ENCODE data around the gene SPPL2C. TPM values are rescaled to one million over a fixed set of nuclear protein-coding genes. Genes with fewer than 3 reads are reported as not detected.

The SPPL2C gene
- total RNA-seq, 1 experiment from 2014 or later: not detected

GRCh38 chr17:45812102-45812501, 32.6 kb upstream of the SPPL2C start:
- H3K4me3 Mint-ChIP-seq: no peak overlapping the region

More at GRCh38 chr17:45812102-45812501, 32.6 kb upstream of the SPPL2C start:
- H4K5ac ChIP-seq (ENCODE audit: insufficient read length, low read depth, low read length): no peak overlapping the region
- H3K4me1 ChIP-seq (ENCODE audit: insufficient read depth, low read length): no peaks in the 10 kb centered on the region
- no peak overlapping the region for H3K9ac ChIP-seq (ENCODE audit: extremely low read depth, insufficient read length, low read length)
- WGBS (ENCODE audit: extremely low coverage, insufficient read length, low lambda C conversion rate): no CpG with 5 or more reads among the region's 3 CpGs
- peaks cover 0 to 2% (median 0%) of the 10 kb centered on the region in 3 experiments; a peak in 1 of 7 replicates for H3K36me3 Mint-ChIP-seq (ENCODE audit: insufficient read depth in 1 of 3, low read depth in 3 of 3)
- H3K4me2 ChIP-seq (ENCODE audit: insufficient read depth, insufficient read length, low read length): no peak overlapping the region
- no peak overlapping the region for H3K27ac Mint-ChIP-seq
- H2BK120ac ChIP-seq (ENCODE audit: low read depth, low read length, poor library complexity, severe bottlenecking): no peak overlapping the region
- DNase-seq: no peak
- H3K27ac ChIP-seq (ENCODE audit: insufficient read length, low read depth, low read length): no peak overlapping the region
- no peak overlapping the region for H2AK5ac ChIP-seq (ENCODE audit: insufficient read length, low read length)
- no peaks in the 10 kb centered on the region for H3K79me2 ChIP-seq (ENCODE audit: insufficient read depth, low read length)
- no peak overlapping the region for H4K91ac ChIP-seq (ENCODE audit: insufficient read length, low read depth, low read length)
- H3K18ac ChIP-seq (ENCODE audit: insufficient read length, low read depth, low read length): no peak overlapping the region
- H3K14ac ChIP-seq (ENCODE audit: insufficient read depth, low read length): no peak overlapping the region
- H3K27me3 ChIP-seq (ENCODE audit: insufficient read depth, low read length): no peaks in the 10 kb centered on the region
- no peaks in the 10 kb centered on the region for H3K9me3 ChIP-seq (ENCODE audit: control insufficient read depth, low read depth, low read length)
- H2BK5ac ChIP-seq (ENCODE audit: insufficient read length, low read length): no peak overlapping the region
- peaks cover 15% of the 10 kb centered on the region for H3K27me3 Mint-ChIP-seq (ENCODE audit: low read depth)
- H3K23me2 ChIP-seq (ENCODE audit: insufficient read length, low read depth, low read length, poor library complexity, severe bottlenecking): no peaks in the 10 kb centered on the region
- no peak overlapping the region for H2BK15ac ChIP-seq (ENCODE audit: low read depth, low read length)
- no peak overlapping the region for H3K4ac ChIP-seq (ENCODE audit: low read depth, low read length)
- H4K8ac ChIP-seq (replicated peaks; ENCODE audit: insufficient read length, low read depth, low read length): no peak overlapping the region
- no peak overlapping the region for H3K23ac ChIP-seq (ENCODE audit: insufficient read length, low read depth, low read length)
- no peak overlapping the region for H2BK20ac ChIP-seq (ENCODE audit: low read depth, low read length, poor library complexity, severe bottlenecking)
- H3K56ac ChIP-seq (ENCODE audit: insufficient read length, low read depth, low read length): no peak overlapping the region
- H3K79me1 ChIP-seq (ENCODE audit: insufficient read depth, low read depth, low read length, poor library complexity, severe bottlenecking): no peaks in the 10 kb centered on the region
- peaks cover 6 to 13% of the 10 kb centered on the region in 2 experiments for H3K4me1 Mint-ChIP-seq
- peak; percentile 56 for TF ChIP-seq CTCF (conservative IDR thresholded peaks at IDR 0.05)
- no peaks in the 10 kb centered on the region for H4K20me1 ChIP-seq (ENCODE audit: control insufficient read depth, insufficient read depth, insufficient read length)
- peaks cover 2 to 3% of the 10 kb centered on the region in 2 experiments; a peak in 2 of 5 replicates for H3K9me3 Mint-ChIP-seq
- no peak overlapping the region for H2AFZ ChIP-seq (ENCODE audit: low read length)
- H2BK12ac ChIP-seq (ENCODE audit: insufficient read length, low read depth, low read length): no peak overlapping the region
- no peak overlapping the region for H3T11ph ChIP-seq (ENCODE audit: low read length)
